Neutrophil (primary cell): ENCODE data around the gene BABAM2.
"Not testable (repeated sequence)": the region's sequence is repeated elsewhere in the genome, so short reads cannot be mapped to it uniquely, and the experiment has no call there.

ENCODE experiments used
- H3K27ac ChIP-seq: fragments of 200-600 bp; sonication (generic); 2 replicates; pipeline ENCODE4 v1.5.1; 2016; ENCODE audit warnings: mild to moderate bottlenecking, moderate library complexity
- H3K27me3 ChIP-seq: fragments of 200-600 bp; sonication (generic); 2 replicates; pipeline ENCODE4 v1.6.0; 2016; ENCODE audit warnings: mild to moderate bottlenecking
- H3K36me3 ChIP-seq: fragments of 200-600 bp; sonication (generic); 2 replicates; pipeline ENCODE4 v1.5.1; 2017
- H3K4me1 ChIP-seq, 2 experiments: fragments of 200-600 bp in 1 of 2; sonication (generic) in 1 of 2; 1 replicate in 1 of 2; 2 replicates in 1 of 2; pipeline versions ENCODE4 v1.5.1 to v1.6.1; 2013 to 2016; ENCODE audit warnings: low read depth in 1 of 2, low read length in 1 of 2, mild to moderate bottlenecking in 1 of 2, moderate library complexity in 1 of 2; ENCODE audit not compliant: control insufficient read depth in 1 of 2, insufficient read depth in 1 of 2
- H3K4me3 ChIP-seq, 2 experiments: fragments of 200-600 bp in 1 of 2; sonication (generic) in 1 of 2; 1 replicate in 1 of 2; 2 replicates in 1 of 2; pipeline ENCODE4 v1.5.1; 2013 to 2016; ENCODE audit warnings: low read depth in 1 of 2, low read length in 1 of 2, mild to moderate bottlenecking in 1 of 2, moderate library complexity in 1 of 2
- H3K9me3 ChIP-seq: fragments of 200-600 bp; sonication (generic); 2 replicates; pipeline ENCODE4 v1.5.1; 2016
- CTCF ChIP-seq: fragments of 200-600 bp; sonication (generic); IDR thresholded peaks from 2 replicates; pipeline ENCODE4 v1.5.1; 2016; ENCODE audit warnings: antibody characterized with exemption

Gene BABAM2

GRCh38 chr2:28332696-28333095 is 442.2 kb downstream of the BABAM2 start:
- Histone ChIP-seq H3K4me3 (no peak overlapping the region), H3K36me3 (no peaks in the 10 kb centered on the region), H3K27ac (no peak overlapping the region), H3K4me1 (no peaks in the 10 kb centered on the region), H3K27me3 (no peaks in the 10 kb centered on the region), H3K9me3 (no peaks in the 10 kb centered on the region)
- TF ChIP-seq CTCF = no peak

GRCh38 chr2:28333606-28334526 is 443.3 kb downstream of the BABAM2 start:
- Histone ChIP-seq H3K4me3 (no peak overlapping the region), H3K4me1 (no peaks in the 10 kb centered on the region), H3K9me3 (no peaks in the 10 kb centered on the region), H3K27ac (no peak overlapping the region), H3K27me3 (no peaks in the 10 kb centered on the region), H3K36me3 (no peaks in the 10 kb centered on the region)
- no peak for TF ChIP-seq CTCF

- Histone ChIP-seq H3K27ac (no peak overlapping the region), H3K36me3 (no peaks in the 10 kb centered on the region), H3K27me3 (no peaks in the 10 kb centered on the region), H3K4me3 (no peak overlapping the region), H3K4me1 (no peaks in the 10 kb centered on the region), H3K9me3 (no peaks in the 10 kb centered on the region)
- no peak for TF ChIP-seq CTCF
These were observed 444.0 kb downstream of the BABAM2 start for GRCh38 chr2:28334527-28334894.

GRCh38 chr2:28335265-28335664 is 444.7 kb downstream of the BABAM2 start:
- H3K36me3 ChIP-seq, H3K9me3 ChIP-seq, H3K27ac ChIP-seq, H3K4me1 ChIP-seq, H3K27me3 ChIP-seq, H3K4me3 ChIP-seq: not testable (repeated sequence)

GRCh38 chr2:28335666-28336065 is 445.1 kb downstream of the BABAM2 start:
- no peak overlapping the region for H3K27ac ChIP-seq
- H3K9me3 ChIP-seq = no peaks in the 10 kb centered on the region
- H3K36me3 ChIP-seq = no peaks in the 10 kb centered on the region
- H3K27me3 ChIP-seq = no peaks in the 10 kb centered on the region
- no peak overlapping the region for H3K4me3 ChIP-seq
- TF ChIP-seq CTCF = no peak
- H3K4me1 ChIP-seq = no peaks in the 10 kb centered on the region

- Histone ChIP-seq H3K4me1 (no peaks in the 10 kb centered on the region), H3K27me3 (no peaks in the 10 kb centered on the region), H3K27ac (no peak overlapping the region), H3K9me3 (no peaks in the 10 kb centered on the region), H3K4me3 (no peak overlapping the region), H3K36me3 (no peaks in the 10 kb centered on the region)
- no peak for TF ChIP-seq CTCF
These were observed 445.9 kb downstream of the BABAM2 start for GRCh38 chr2:28336264-28336980.
